HL-60 (cell line): ENCODE measurements around the gene FBL.

Experiments used
- DNase-seq, 2 experiments: peaks; one replicate each; pipeline ENCODE4 v3.0.0-alpha.2; 2010 to 2020; ENCODE audit warnings: low read depth in 1 of 2, low spot score in 1 of 2
- H3K27ac ChIP-seq: fragments of 250-450 bp; sonication (Bioruptor Pico); replicated peaks from 2 replicates; pipeline ENCODE4 v1.5.1; 2020; ENCODE audit warnings: mild to moderate bottlenecking, moderate library complexity
- H3K27me3 ChIP-seq: fragments of 250-450 bp; sonication (Bioruptor Pico); 2 replicates; pipeline ENCODE4 v1.5.1; 2021; ENCODE audit warnings: mild to moderate bottlenecking, moderate library complexity; ENCODE audit not compliant: insufficient read depth, poor library complexity, severe bottlenecking
- H3K4me3 ChIP-seq: replicated peaks from 2 replicates; pipeline ENCODE4 v1.5.1; 2011; ENCODE audit warnings: mild to moderate bottlenecking, control low read depth, low read length; ENCODE audit not compliant: insufficient read depth
- GABPA ChIP-seq: IDR thresholded peaks from 2 replicates; pipeline ENCODE4 v1.6.1; 2012; ENCODE audit warnings: low read depth
- POLR2AphosphoS5 ChIP-seq: IDR thresholded peaks from 2 replicates; pipeline ENCODE4 v1.6.1; 2012; ENCODE audit warnings: low read depth
- SPI1 ChIP-seq: IDR thresholded peaks from 2 replicates; pipeline ENCODE4 v1.6.1; 2012; ENCODE audit warnings: low read depth, mild to moderate bottlenecking, borderline replicate concordance
- TF ChIP-seq, protein P1 (sequence below): IDR thresholded peaks from one replicate; pipeline ENCODE4 v1.5.1; 2011; ENCODE audit warnings: low read length, control low read depth, inconsistent platforms; ENCODE audit not compliant: insufficient read depth
- TF ChIP-seq, protein P2 (sequence below): IDR thresholded peaks from 2 replicates; pipeline ENCODE4 v1.6.1; 2012; ENCODE audit warnings: low read depth; ENCODE audit not compliant: insufficient replicate concordance

Gene FBL

DNA sequence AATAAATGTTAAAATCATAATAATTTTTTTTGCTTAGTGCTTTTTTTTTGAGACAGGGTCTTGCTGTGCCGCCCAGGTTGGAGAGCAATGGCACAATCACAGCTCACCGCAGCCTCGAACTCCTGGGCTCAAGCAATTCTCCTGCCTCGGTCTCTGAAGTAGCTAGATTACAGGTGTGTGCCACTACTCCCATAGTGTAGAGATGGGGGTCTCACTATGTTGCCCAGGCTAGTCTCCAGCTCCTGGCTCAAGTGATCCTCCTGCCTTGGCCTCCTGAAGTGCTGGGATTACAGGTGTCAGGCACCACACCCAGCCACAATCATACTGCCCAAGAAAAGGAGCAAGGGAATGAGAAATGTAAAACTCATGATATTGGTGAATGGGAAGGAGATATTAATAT lies 5.1 kb downstream of the FBL start:
- H3K27me3 ChIP-seq: no peaks in the 10 kb centered on the region
- no peak for DNase-seq
- no peak overlapping the region for H3K4me3 ChIP-seq
- H3K27ac ChIP-seq: no peak overlapping the region
- TF ChIP-seq POLR2AphosphoS5 (no peak), SPI1 (no peak), GABPA (no peak)
- TF ChIP-seq, protein P1, sequence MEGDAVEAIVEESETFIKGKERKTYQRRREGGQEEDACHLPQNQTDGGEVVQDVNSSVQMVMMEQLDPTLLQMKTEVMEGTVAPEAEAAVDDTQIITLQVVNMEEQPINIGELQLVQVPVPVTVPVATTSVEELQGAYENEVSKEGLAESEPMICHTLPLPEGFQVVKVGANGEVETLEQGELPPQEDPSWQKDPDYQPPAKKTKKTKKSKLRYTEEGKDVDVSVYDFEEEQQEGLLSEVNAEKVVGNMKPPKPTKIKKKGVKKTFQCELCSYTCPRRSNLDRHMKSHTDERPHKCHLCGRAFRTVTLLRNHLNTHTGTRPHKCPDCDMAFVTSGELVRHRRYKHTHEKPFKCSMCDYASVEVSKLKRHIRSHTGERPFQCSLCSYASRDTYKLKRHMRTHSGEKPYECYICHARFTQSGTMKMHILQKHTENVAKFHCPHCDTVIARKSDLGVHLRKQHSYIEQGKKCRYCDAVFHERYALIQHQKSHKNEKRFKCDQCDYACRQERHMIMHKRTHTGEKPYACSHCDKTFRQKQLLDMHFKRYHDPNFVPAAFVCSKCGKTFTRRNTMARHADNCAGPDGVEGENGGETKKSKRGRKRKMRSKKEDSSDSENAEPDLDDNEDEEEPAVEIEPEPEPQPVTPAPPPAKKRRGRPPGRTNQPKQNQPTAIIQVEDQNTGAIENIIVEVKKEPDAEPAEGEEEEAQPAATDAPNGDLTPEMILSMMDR: no peak
- TF ChIP-seq, protein P2, sequence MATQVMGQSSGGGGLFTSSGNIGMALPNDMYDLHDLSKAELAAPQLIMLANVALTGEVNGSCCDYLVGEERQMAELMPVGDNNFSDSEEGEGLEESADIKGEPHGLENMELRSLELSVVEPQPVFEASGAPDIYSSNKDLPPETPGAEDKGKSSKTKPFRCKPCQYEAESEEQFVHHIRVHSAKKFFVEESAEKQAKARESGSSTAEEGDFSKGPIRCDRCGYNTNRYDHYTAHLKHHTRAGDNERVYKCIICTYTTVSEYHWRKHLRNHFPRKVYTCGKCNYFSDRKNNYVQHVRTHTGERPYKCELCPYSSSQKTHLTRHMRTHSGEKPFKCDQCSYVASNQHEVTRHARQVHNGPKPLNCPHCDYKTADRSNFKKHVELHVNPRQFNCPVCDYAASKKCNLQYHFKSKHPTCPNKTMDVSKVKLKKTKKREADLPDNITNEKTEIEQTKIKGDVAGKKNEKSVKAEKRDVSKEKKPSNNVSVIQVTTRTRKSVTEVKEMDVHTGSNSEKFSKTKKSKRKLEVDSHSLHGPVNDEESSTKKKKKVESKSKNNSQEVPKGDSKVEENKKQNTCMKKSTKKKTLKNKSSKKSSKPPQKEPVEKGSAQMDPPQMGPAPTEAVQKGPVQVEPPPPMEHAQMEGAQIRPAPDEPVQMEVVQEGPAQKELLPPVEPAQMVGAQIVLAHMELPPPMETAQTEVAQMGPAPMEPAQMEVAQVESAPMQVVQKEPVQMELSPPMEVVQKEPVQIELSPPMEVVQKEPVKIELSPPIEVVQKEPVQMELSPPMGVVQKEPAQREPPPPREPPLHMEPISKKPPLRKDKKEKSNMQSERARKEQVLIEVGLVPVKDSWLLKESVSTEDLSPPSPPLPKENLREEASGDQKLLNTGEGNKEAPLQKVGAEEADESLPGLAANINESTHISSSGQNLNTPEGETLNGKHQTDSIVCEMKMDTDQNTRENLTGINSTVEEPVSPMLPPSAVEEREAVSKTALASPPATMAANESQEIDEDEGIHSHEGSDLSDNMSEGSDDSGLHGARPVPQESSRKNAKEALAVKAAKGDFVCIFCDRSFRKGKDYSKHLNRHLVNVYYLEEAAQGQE: no peak

DNA sequence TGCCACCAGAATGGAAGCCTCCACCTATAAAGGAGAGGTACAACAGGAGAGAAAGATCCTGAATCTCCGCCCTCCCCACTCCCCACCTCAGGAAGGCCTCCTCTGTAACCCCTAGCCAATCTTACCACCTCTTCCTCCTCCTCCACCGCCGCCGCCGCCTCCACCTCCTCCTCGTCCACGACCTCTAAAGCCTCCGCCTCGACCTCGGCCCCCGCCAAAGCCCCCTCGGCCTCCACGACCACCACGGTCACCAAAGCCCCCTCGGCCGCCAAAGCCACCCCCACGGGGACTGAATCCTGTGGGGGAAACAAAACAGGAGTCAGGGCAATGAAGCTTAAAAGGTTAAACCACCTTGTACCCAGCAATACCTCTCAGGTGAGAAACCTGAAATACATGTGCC lies 5.7 kb downstream of the FBL start:
- H3K27ac ChIP-seq: no peak overlapping the region
- DNase-seq: no peak
- no peak for TF ChIP-seq POLR2AphosphoS5
- no peaks in the 10 kb centered on the region for H3K27me3 ChIP-seq
- no peak overlapping the region for H3K4me3 ChIP-seq

DNA sequence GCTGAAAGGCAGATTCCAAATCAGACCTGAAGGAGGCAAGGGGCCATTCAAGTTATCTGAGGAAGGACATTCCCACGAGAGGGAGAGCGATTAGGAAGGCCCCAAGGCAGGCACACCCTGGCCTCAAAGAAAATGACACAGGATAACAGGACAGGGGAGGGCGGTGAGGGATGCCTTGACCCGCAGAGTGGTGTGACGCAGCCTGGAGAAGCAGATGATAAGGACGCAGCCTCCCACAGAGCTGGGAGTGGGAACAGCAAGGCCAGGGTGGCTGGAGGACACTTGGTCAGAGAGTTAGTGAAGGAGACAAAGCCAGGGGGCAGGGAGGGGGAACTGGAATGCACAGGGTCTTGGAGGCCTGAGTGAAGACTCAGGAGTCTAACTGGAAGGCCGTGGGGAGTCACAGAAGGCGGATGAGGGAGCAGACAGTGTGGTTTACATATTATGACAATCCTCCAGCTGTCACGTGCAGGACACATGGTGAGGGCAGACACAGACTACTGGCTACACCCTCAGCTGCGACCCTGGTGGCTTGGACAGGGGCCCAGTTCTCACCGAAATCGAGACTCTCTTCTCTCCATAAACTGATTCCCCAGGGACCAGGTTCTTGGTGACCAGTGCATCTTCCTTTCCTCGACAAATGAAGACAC lies 6.4 kb downstream of the FBL start:
- H3K27ac ChIP-seq: no peak overlapping the region
- no peak for DNase-seq

DNA sequence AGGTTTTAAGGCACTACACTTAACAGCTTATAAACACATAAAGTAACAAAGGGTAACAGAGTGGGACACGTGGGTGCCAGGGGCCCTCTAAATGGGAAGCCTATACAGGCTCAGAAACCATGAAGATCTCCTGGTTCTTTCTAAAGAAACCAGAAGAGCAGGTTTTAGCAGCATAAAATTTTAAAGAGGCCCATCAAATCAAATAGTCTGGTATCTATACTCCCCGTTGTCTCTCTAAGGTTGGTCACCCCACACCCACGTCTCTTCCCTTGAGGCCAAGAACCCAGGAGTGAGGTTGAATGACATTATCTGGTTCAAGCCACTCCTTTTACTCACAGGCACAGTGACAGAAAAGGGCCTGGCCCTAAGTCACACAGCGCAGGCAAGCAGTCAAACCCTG lies 7.6 kb downstream of the FBL start:
- TF ChIP-seq SPI1: no peak
- TF ChIP-seq, protein P2: no peak
- TF ChIP-seq, protein P1: no peak
- TF ChIP-seq GABPA: no peak
- no peak for TF ChIP-seq POLR2AphosphoS5
- H3K27ac ChIP-seq: no peak overlapping the region
- no peak overlapping the region for H3K4me3 ChIP-seq
- DNase-seq: no peak
- no peaks in the 10 kb centered on the region for H3K27me3 ChIP-seq

More for the DNA sequence above, 6.4 kb downstream of the FBL start:
- H3K4me3 ChIP-seq: no peak overlapping the region
- TF ChIP-seq, protein P1: no peak
- no peak for TF ChIP-seq GABPA
- no peak for TF ChIP-seq POLR2AphosphoS5
- no peak for TF ChIP-seq SPI1
- H3K27me3 ChIP-seq: no peaks in the 10 kb centered on the region
